Mesenchymal stem cell (in vitro differentiated cells and primary cell): Measurements from ENCODE around the gene TMUB1.
A peak's percentile ranks its signal among the peaks of the same experiment; 100 is the strongest.

Experiments
- DNase-seq: peaks from one replicate; pipeline ENCODE4 v3.0.0-alpha.2; 2013
- H2AFZ ChIP-seq: one replicate; pipeline ENCODE4 v1.6.1; 2013; ENCODE audit warnings: low read depth, mild to moderate bottlenecking, control low read depth, inconsistent platforms, low read length, moderate library complexity
- H2AK5ac ChIP-seq: 2 replicates; pipeline ENCODE4 v1.6.1; 2013; ENCODE audit warnings: low read length, moderate library complexity, mild to moderate bottlenecking, inconsistent platforms; ENCODE audit not compliant: severe bottlenecking
- H2BK120ac ChIP-seq: one replicate; pipeline ENCODE4 v1.6.1; 2013; ENCODE audit warnings: low read depth, mild to moderate bottlenecking, inconsistent platforms, low read length, moderate library complexity
- H2BK12ac ChIP-seq, 2 experiments: one replicate each; pipeline ENCODE4 v1.6.1; 2013; ENCODE audit warnings: inconsistent platforms in 2 of 2, low read length in 2 of 2, mild to moderate bottlenecking in 2 of 2, moderate library complexity in 2 of 2, control low read depth in 1 of 2
- H2BK15ac ChIP-seq: one replicate; pipeline ENCODE4 v1.6.1; 2013; ENCODE audit warnings: mild to moderate bottlenecking, low read depth, inconsistent platforms; ENCODE audit not compliant: poor library complexity, severe bottlenecking
- H2BK5ac ChIP-seq: 2 replicates; pipeline ENCODE4 v1.6.1; 2013; ENCODE audit warnings: low read depth, mild to moderate bottlenecking, low read length, control low read depth, inconsistent platforms; ENCODE audit not compliant: poor library complexity, severe bottlenecking
- H3K14ac ChIP-seq, 2 experiments: one replicate each; pipeline ENCODE4 v1.6.1; 2013; ENCODE audit warnings: inconsistent platforms in 2 of 2, low read length in 2 of 2, control low read depth in 1 of 2, mild to moderate bottlenecking in 1 of 2, moderate library complexity in 1 of 2
- H3K18ac ChIP-seq, 2 experiments: one replicate each; pipeline ENCODE4 v1.6.1; 2013; ENCODE audit warnings: inconsistent platforms in 2 of 2, low read length in 2 of 2, control low read depth in 1 of 2, low read depth in 1 of 2, mild to moderate bottlenecking in 1 of 2
- H3K23ac ChIP-seq, 2 experiments: one replicate each; pipeline ENCODE4 v1.6.1; 2013; ENCODE audit warnings: inconsistent platforms in 2 of 2, low read length in 2 of 2, mild to moderate bottlenecking in 2 of 2, moderate library complexity in 2 of 2, control low read depth in 1 of 2
- H3K27ac ChIP-seq: 2 replicates; pipeline ENCODE4 v1.5.1; 2013; ENCODE audit warnings: mild to moderate bottlenecking, moderate library complexity, low read length, control low read depth, inconsistent platforms; ENCODE audit not compliant: poor library complexity, severe bottlenecking
- H3K27me3 ChIP-seq, 2 experiments: 2 replicates each; pipeline versions ENCODE4 v1.6.1 to v1.7.0; 2013; ENCODE audit warnings: low read length in 2 of 2, mild to moderate bottlenecking in 2 of 2, moderate library complexity in 2 of 2, control low read depth in 1 of 2, inconsistent platforms in 1 of 2; ENCODE audit not compliant: control insufficient read depth in 1 of 2, insufficient read depth in 1 of 2
- H3K36me3 ChIP-seq, 2 experiments: 2 replicates each; pipeline versions ENCODE4 v1.6.1 to v1.7.0; 2013; ENCODE audit warnings: low read length in 2 of 2, control low read depth in 1 of 2, inconsistent platforms in 1 of 2, low read depth in 1 of 2, mild to moderate bottlenecking in 1 of 2; ENCODE audit not compliant: insufficient read depth in 2 of 2, control insufficient read depth in 1 of 2
- H3K4ac ChIP-seq, 2 experiments: one replicate each; pipeline ENCODE4 v1.6.1; 2013; ENCODE audit warnings: inconsistent platforms in 2 of 2, low read length in 2 of 2, mild to moderate bottlenecking in 2 of 2, moderate library complexity in 2 of 2, control low read depth in 1 of 2, low read depth in 1 of 2
- H3K4me1 ChIP-seq: 2 replicates; pipeline ENCODE4 v1.6.1; 2013; ENCODE audit warnings: low read depth, low read length, control low read depth; ENCODE audit not compliant: control insufficient read depth, insufficient read depth
- H3K4me2 ChIP-seq: 2 replicates; pipeline ENCODE4 v1.6.1; 2013; ENCODE audit warnings: low read length, mild to moderate bottlenecking, inconsistent platforms; ENCODE audit not compliant: poor library complexity, severe bottlenecking
- H3K4me3 ChIP-seq, 2 experiments: 2 replicates each; pipeline versions ENCODE4 v1.5.1 to v1.7.0; 2013; ENCODE audit warnings: low read length in 2 of 2, mild to moderate bottlenecking in 2 of 2, control low read depth in 1 of 2, low read depth in 1 of 2; ENCODE audit not compliant: insufficient read depth in 1 of 2
- H3K79me1 ChIP-seq: replicated peaks from 2 replicates; pipeline ENCODE4 v1.6.1; 2013; ENCODE audit warnings: mild to moderate bottlenecking, control low read depth, low read length, inconsistent platforms; ENCODE audit not compliant: poor library complexity, severe bottlenecking
- H3K9ac ChIP-seq: 2 replicates; pipeline ENCODE4 v1.7.0; 2013; ENCODE audit warnings: mild to moderate bottlenecking, low read length, moderate library complexity
- H3K9me3 ChIP-seq: 2 replicates; pipeline ENCODE4 v1.7.0; 2013; ENCODE audit warnings: mild to moderate bottlenecking, low read length; ENCODE audit not compliant: control insufficient read depth
- H4K8ac ChIP-seq: one replicate; pipeline ENCODE4 v1.6.1; 2013; ENCODE audit warnings: inconsistent platforms, mild to moderate bottlenecking, low read length, moderate library complexity
- H4K91ac ChIP-seq: one replicate; pipeline ENCODE4 v1.6.1; 2013; ENCODE audit warnings: mild to moderate bottlenecking, low read length, inconsistent platforms
- WGBS: methylation state at CpG from one replicate; pipeline ENCODE4 v1.1.7; 2013; ENCODE audit warnings: mixed read lengths; 5-methylcytosine and 5-hydroxymethylcytosine counted together

TMUB1 gene

GRCh38 chr7:151082141-151083070 is 887 bp downstream of the TMUB1 start:
- Histone ChIP-seq H2BK120ac (peak overlapping the region; percentile 93), H3K4me1 (peaks cover 50% of the 10 kb centered on the region), H3K4me3 (peak overlapping the region; percentile 77 to 96), H3K18ac (peak overlapping the region; percentile 15 to 80), H2BK12ac (peak overlapping the region; percentile 34 to 76), H2BK15ac (peak overlapping the region; percentile 96), H4K8ac (peak overlapping the region; percentile 36), H3K4ac (peak overlapping the region; percentile 77 to 86), H2BK5ac (no peak overlapping the region), H2AK5ac (peak overlapping the region; percentile 34), H3K9ac (peak overlapping the region; percentile 94), H2AFZ (no peak overlapping the region), H3K36me3 (peaks cover 12 to 32% of the 10 kb centered on the region in 2 experiments), H3K27me3 (no peaks in the 10 kb centered on the region), H3K4me2 (peak overlapping the region; percentile 88), H3K14ac (peak overlapping the region in 1 of 2 experiments; percentile 71), H4K91ac (peak overlapping the region; percentile 36), H3K27ac (no peak overlapping the region), H3K23ac (peak overlapping the region in 1 of 2 experiments; percentile 16), H3K9me3 (no peaks in the 10 kb centered on the region), H3K79me1 (peaks cover 6% of the 10 kb centered on the region)
- no peak for DNase-seq
- 71% methylated on average over 39 of the region's 42 CpGs for WGBS

- Histone ChIP-seq H3K36me3 (peaks cover 22 to 42% of the 10 kb centered on the region in 2 experiments), H2BK5ac (peak overlapping the region; percentile 33), H3K18ac (peak overlapping the region; percentile 52 to 79), H3K4me1 (peaks cover 55% of the 10 kb centered on the region), H3K4ac (peak overlapping the region; percentile 54 to 86), H4K8ac (peak overlapping the region; percentile 73), H3K4me2 (peak overlapping the region; percentile 88), H2BK120ac (peak overlapping the region; percentile 82), H2BK15ac (peak overlapping the region; percentile 73), H2AFZ (no peak overlapping the region), H3K9ac (peak overlapping the region; percentile 94), H3K14ac (peak overlapping the region in 1 of 2 experiments; percentile 41), H3K9me3 (no peaks in the 10 kb centered on the region), H3K27ac (peak overlapping the region; percentile 72), H3K79me1 (peaks cover 14% of the 10 kb centered on the region), H3K27me3 (no peaks in the 10 kb centered on the region), H4K91ac (peak overlapping the region; percentile 61), H2BK12ac (peak overlapping the region in 1 of 2 experiments; percentile 76), H2AK5ac (no peak overlapping the region), H3K4me3 (peak overlapping the region; percentile 14 to 96), H3K23ac (peak overlapping the region in 1 of 2 experiments; percentile 57)
- DNase-seq = peak; percentile 53
- WGBS = 24% methylated on average over 58 of the region's 64 CpGs
Measured at GRCh38 chr7:151081170-151082101, 1.9 kb downstream of the TMUB1 start.

- under 1% methylated on average over 62 of the region's 66 CpGs for WGBS
- peak within 1 kb of the TSS; percentile 99 for H2BK15ac ChIP-seq
- H3K36me3 ChIP-seq = peaks cover 30 to 50% of the 10 kb centered on the region in 2 experiments
- peak within 1 kb of the TSS; percentile 85 for H2BK120ac ChIP-seq
- peak within 1 kb of the TSS; percentile 6 for H2AFZ ChIP-seq
- peak within 1 kb of the TSS; percentile 62 for H2BK5ac ChIP-seq
- peak within 1 kb of the TSS; percentile 85 to 96 for H3K4me3 ChIP-seq
- peak within 1 kb of the TSS in 1 of 2 experiments; percentile 85 for H3K14ac ChIP-seq
- H2AK5ac ChIP-seq = peak within 1 kb of the TSS; percentile 48
- no peaks in the 10 kb centered on the region for H3K27me3 ChIP-seq
- H3K18ac ChIP-seq = peak within 1 kb of the TSS; percentile 94 to 98
- H3K4me1 ChIP-seq = peaks cover 52% of the 10 kb centered on the region
- H4K8ac ChIP-seq = peak within 1 kb of the TSS; percentile 96
- peak within 1 kb of the TSS; percentile 75 for H3K4me2 ChIP-seq
- peak within 1 kb of the TSS; percentile 45 to 81 for H2BK12ac ChIP-seq
- peak within 1 kb of the TSS; percentile 94 for H3K9ac ChIP-seq
- H3K9me3 ChIP-seq = no peaks in the 10 kb centered on the region
- H3K27ac ChIP-seq = peak within 1 kb of the TSS; percentile 72
- peak within 1 kb of the TSS in 1 of 2 experiments; percentile 91 for H3K23ac ChIP-seq
- peak; percentile 93 for DNase-seq
- peaks cover 18% of the 10 kb centered on the region for H3K79me1 ChIP-seq
- H3K4ac ChIP-seq = peak within 1 kb of the TSS; percentile 86 to 89
- H4K91ac ChIP-seq = peak within 1 kb of the TSS; percentile 95
Measured at GRCh38 chr7:151080522-151081169, 2.6 kb downstream of the TMUB1 start, which contains the start of gene FASTK. TSS of gene FASTK (minus strand) at chr7:151080809. CDS start at chr7:151080766, 43 bp downstream.
